GM10248 (cell line): ENCODE results near the gene HGS.

Source experiments
- CTCF ChIA-PET: fragments of 300-600 bp; sonication (Branson Sonifier 250); formaldehyde crosslinking; extraction: SDS; loops from one replicate; lab custom pipeline; 2021; ENCODE audit warnings: antibody characterized with exemption; lab: Yijun Ruan, JAX
- POLR2A ChIA-PET: fragments of 350-650 bp; sonication (Branson Sonifier 250); formaldehyde crosslinking; extraction: SDS; loops from one replicate; lab custom pipeline; 2020; ENCODE audit warnings: antibody characterized with exemption; lab: Yijun Ruan, JAX
- DNase-seq: peaks from one replicate; pipeline ENCODE4 v3.0.0; 2012; ENCODE audit errors: extremely low spot score
- TF ChIP-seq, protein P1 (sequence below): IDR thresholded peaks from 2 replicates; pipeline ENCODE4 v1.5.1; 2012; ENCODE audit warnings: mild to moderate bottlenecking, low read depth; ENCODE audit errors: extremely low read depth, missing control alignments, control extremely low read depth

The HGS gene, protein sequence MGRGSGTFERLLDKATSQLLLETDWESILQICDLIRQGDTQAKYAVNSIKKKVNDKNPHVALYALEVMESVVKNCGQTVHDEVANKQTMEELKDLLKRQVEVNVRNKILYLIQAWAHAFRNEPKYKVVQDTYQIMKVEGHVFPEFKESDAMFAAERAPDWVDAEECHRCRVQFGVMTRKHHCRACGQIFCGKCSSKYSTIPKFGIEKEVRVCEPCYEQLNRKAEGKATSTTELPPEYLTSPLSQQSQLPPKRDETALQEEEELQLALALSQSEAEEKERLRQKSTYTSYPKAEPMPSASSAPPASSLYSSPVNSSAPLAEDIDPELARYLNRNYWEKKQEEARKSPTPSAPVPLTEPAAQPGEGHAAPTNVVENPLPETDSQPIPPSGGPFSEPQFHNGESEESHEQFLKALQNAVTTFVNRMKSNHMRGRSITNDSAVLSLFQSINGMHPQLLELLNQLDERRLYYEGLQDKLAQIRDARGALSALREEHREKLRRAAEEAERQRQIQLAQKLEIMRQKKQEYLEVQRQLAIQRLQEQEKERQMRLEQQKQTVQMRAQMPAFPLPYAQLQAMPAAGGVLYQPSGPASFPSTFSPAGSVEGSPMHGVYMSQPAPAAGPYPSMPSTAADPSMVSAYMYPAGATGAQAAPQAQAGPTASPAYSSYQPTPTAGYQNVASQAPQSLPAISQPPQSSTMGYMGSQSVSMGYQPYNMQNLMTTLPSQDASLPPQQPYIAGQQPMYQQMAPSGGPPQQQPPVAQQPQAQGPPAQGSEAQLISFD

DNA sequence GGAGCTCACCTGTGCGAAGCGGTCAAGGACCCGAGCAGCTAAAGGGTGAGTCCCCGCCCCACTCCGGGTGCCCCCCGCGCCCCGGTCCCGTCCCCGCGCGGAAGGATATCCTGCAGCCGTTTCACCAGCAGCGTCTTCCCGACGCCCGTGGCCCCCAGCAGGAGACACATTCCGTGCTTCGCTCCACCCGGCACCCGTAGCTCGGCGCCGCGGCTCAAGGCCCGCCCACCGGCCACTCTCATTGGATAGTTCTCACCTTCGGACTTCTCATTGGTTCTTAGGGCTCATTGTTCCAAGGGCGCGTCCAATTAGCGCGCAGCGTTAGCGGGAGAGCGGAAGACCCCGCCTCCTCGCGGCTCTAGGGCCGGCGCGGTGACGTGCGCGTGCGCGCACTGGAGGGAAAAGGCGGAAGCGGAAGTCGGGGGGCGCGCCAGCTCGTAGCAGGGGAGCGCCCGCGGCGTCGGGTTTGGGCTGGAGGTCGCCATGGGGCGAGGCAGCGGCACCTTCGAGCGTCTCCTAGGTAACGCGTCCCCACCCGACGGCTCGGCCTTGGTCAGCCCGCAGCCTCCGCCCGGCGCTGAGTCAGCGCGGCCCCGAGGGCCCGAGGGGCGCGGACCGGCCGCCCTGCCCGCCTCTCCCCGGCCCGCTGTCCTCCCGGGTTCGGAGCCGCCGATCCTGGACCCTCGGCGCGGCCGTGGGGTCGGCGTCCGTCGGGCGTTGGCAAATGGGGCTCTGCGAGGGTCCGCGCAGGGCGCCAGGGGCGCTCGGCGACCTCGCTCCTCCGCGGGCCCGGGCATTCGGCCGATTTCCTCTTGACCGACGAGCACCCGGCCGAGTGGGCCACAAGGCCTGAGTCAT is at the start of gene HGS, which contains the start of gene ARL16:
TSS of gene HGS (plus strand) at position 428 of the 858 bp plus-strand sequence. CDS start at position 484, 56 bp downstream.
TSS of gene ARL16 (minus strand) at position 214 of the 858 bp plus-strand sequence. CDS start at position 170, 44 bp downstream.
- ChIA-PET CTCF (interaction anchor here (1.2 to 3.2 kb wide), 5 partner anchors 9 to 24 kb away, joined by 3 to 12 read pairs (median 4); partner anchors contain the start of gene MRPL12), POLR2A (interaction anchor here (0.5 to 1.0 kb wide), 5 partner anchors 19 to 186 kb away, joined by 3 to 12 read pairs (median 3); partner anchors contain the start of genes FAAP100 and MRPL12)
- TF ChIP-seq, protein P1, sequence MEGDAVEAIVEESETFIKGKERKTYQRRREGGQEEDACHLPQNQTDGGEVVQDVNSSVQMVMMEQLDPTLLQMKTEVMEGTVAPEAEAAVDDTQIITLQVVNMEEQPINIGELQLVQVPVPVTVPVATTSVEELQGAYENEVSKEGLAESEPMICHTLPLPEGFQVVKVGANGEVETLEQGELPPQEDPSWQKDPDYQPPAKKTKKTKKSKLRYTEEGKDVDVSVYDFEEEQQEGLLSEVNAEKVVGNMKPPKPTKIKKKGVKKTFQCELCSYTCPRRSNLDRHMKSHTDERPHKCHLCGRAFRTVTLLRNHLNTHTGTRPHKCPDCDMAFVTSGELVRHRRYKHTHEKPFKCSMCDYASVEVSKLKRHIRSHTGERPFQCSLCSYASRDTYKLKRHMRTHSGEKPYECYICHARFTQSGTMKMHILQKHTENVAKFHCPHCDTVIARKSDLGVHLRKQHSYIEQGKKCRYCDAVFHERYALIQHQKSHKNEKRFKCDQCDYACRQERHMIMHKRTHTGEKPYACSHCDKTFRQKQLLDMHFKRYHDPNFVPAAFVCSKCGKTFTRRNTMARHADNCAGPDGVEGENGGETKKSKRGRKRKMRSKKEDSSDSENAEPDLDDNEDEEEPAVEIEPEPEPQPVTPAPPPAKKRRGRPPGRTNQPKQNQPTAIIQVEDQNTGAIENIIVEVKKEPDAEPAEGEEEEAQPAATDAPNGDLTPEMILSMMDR: no peak
- DNase-seq: peak; percentile 100

DNA sequence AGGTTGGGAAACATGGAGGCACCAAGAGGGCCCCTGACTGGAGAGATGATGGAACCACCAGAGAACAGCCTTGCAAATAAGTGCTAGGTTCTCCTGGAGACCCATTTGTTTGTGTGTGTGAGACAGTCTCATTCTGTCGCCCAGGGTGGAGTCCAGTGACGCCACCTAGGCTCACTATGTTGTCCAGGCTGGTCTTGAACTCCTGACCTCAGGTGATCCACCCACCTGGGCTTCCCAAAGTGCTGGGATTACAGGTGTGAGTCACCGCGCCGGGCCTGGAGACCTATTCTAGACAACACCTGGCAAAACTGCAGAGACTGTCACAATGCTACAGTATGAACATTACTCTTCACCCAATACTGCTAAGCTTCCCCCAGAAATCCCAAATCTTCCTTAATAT is 48.4 kb upstream of the HGS start:
- POLR2A ChIA-PET: interaction anchor here (0.7 kb wide), 2 partner anchors 16 to 20 kb away, joined by 3 to 5 read pairs; no protein-coding TSS in a partner anchor

DNA sequence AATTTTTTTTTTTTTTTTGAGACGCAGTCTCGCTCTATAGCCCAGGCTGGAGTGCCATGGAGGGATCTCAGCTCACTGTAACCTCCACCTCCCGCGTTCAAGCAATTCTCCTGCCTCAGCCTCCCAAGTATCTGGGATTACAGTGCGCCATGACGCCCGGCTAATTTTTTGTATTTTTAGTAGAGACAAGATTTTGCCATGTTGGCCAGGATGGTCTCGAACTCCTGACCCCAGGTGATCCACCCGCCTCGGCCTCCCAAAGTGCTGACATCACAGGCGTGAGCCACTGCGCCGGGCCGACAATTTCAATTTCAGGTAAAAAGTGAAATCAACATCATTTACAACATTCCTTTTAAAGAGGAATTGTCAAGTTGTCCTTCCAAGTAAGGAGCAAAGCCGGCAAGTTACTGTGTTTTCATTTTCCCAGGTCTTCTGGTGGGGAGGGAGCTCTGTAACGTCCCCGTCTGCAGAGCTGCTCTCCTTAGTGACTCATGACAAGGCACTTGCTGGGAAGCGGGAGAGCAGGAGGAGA is 47.8 kb upstream of the HGS start:
- POLR2A ChIA-PET: interaction anchor here (0.7 kb wide), 2 partner anchors 17 to 19 kb away, joined by 3 to 5 read pairs; no protein-coding TSS in a partner anchor
- DNase-seq: no peak
- TF ChIP-seq, protein P1: no peak
- CTCF ChIA-PET: interaction anchor here (1.9 kb wide), 1 partner anchor 34 kb away, joined by 4 read pairs; no protein-coding TSS in a partner anchor

More for the DNA sequence above, 48.4 kb upstream of the HGS start:
- CTCF ChIA-PET: interaction anchor here (1.9 kb wide), 1 partner anchor 34 kb away, joined by 4 read pairs; no protein-coding TSS in a partner anchor
- TF ChIP-seq, protein P1: no peak
- no peak for DNase-seq

DNA sequence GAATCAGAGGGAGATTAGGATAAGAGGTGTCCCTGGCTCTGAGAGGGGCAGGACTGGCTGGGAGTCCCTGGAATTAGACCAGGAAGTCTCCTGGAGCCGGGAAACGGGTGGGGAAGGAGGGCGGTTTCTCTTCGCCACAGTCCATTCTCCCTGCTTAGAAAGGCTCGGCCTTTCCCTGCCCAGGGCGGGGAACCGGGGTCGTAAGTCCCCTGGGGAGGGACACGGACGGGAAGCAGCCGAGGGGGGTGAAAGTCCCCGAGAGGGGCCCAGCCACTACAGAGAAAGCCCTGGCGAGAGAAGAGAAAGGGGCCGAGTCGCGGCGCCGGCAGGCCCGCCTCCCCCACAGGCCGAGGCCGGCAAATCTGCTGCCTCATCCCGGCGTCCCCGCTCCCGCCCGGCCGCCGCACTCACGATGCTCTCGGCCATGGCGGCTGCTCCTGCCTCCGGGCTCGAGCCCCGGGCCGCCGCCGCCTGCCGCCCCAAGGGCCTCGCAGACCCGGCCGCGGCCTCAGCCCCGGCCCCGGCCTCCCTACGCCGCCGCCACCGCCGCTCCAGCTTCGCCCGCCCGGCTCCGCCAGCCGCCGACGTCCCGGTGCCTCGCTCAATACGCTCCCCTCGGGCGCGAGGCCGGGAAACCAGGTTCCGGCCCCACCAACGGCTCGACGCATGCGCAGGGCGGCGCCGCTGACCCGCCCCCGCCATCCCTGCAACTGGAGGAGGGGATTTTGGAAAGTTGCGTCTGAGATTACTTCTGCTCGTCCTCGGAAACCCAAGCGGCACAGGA is 47.1 kb upstream of the HGS start, which contains the start of the genes NPLOC4 and TSPAN10:
TSS of gene NPLOC4 (minus strand) at position 608 of the 784 bp plus-strand sequence. CDS start at position 426, 182 bp downstream.
TSS of gene TSPAN10 (plus strand) at position 692 of the 784 bp plus-strand sequence. CDS start 5,217 bp downstream, outside the sequence.
- TF ChIP-seq, protein P1: no peak
- CTCF ChIA-PET: interaction anchor here (1.9 kb wide), 1 partner anchor 35 kb away, joined by 4 read pairs; no protein-coding TSS in a partner anchor
- DNase-seq: peak; percentile 95
- POLR2A ChIA-PET: no interaction called here

DNA sequence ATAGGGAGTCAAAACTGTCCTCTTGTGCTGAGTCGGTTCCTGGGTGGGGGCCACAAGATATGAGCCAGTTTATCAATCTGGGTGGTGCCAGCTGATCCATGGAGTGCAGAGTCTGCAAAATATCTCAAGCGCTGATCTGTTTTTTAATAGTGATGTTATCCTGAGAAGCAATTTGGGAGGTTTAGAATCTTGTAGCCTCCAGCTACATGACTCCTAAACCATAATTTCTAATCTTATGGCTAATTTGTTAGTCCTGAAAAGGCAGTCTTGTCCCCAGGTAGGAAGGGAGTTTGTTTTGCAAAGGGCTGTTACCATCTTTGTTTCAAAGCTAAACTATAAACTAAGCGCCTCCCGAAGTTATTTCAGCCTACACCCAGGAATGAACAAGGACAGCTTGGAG is 45.1 kb upstream of the HGS start:
- no peak for DNase-seq
- TF ChIP-seq, protein P1: no peak
- POLR2A ChIA-PET: no interaction called here
- CTCF ChIA-PET: interaction anchor here (1.1 kb wide), 1 partner anchor 13 kb away, joined by 3 read pairs; no protein-coding TSS in a partner anchor
